Neutrophil (primary cell): ENCODE data around the gene PIGS.

Source experiments
- H3K27ac ChIP-seq: fragments of 200-600 bp; sonication (generic); 2 replicates; pipeline ENCODE4 v1.5.1; 2016; ENCODE audit warnings: mild to moderate bottlenecking, moderate library complexity
- H3K27me3 ChIP-seq: fragments of 200-600 bp; sonication (generic); 2 replicates; pipeline ENCODE4 v1.6.0; 2016; ENCODE audit warnings: mild to moderate bottlenecking
- H3K36me3 ChIP-seq: fragments of 200-600 bp; sonication (generic); 2 replicates; pipeline ENCODE4 v1.5.1; 2017
- H3K4me1 ChIP-seq, 2 experiments: fragments of 200-600 bp in 1 of 2; sonication (generic) in 1 of 2; 1 replicate in 1 of 2; 2 replicates in 1 of 2; pipeline versions ENCODE4 v1.5.1 to v1.6.1; 2013 to 2016; ENCODE audit warnings: low read depth in 1 of 2, low read length in 1 of 2, mild to moderate bottlenecking in 1 of 2, moderate library complexity in 1 of 2; ENCODE audit not compliant: control insufficient read depth in 1 of 2, insufficient read depth in 1 of 2
- H3K4me3 ChIP-seq, 2 experiments: fragments of 200-600 bp in 1 of 2; sonication (generic) in 1 of 2; 1 replicate in 1 of 2; 2 replicates in 1 of 2; pipeline ENCODE4 v1.5.1; 2013 to 2016; ENCODE audit warnings: low read depth in 1 of 2, low read length in 1 of 2, mild to moderate bottlenecking in 1 of 2, moderate library complexity in 1 of 2
- H3K9me3 ChIP-seq: fragments of 200-600 bp; sonication (generic); 2 replicates; pipeline ENCODE4 v1.5.1; 2016
- TF ChIP-seq, protein P1 (sequence below): fragments of 200-600 bp; sonication (generic); IDR thresholded peaks from 2 replicates; pipeline ENCODE4 v1.5.1; 2016; ENCODE audit warnings: antibody characterized with exemption

The PIGS gene

DNA sequence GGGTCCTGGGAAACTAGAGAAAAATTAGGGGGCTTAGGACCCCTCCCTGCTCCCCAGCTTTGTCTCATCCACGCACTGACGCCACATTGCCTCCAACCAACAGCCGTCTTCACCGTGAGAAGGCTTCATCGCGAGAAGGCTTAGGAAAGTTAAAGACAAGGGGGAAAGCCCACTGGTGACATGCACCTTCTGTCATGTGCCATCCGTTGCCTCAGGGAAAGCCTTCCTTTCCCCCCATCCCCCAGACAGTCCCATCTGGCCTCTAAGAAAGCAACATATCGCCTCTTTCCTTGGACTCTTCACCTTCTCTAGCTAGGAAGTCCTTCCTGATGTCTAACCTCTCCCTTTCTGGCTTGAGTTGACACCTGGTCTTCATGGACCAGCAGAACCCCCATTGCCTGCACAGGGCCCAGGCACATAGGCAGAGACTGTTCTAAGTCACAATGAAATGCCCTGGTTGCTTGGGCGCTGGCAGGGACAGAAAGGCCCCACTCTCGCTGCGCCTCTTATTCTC, 63.1 kb downstream of the PIGS start:
- H3K9me3 ChIP-seq, result no peaks in the 10 kb centered on the region
- TF ChIP-seq, protein P1, sequence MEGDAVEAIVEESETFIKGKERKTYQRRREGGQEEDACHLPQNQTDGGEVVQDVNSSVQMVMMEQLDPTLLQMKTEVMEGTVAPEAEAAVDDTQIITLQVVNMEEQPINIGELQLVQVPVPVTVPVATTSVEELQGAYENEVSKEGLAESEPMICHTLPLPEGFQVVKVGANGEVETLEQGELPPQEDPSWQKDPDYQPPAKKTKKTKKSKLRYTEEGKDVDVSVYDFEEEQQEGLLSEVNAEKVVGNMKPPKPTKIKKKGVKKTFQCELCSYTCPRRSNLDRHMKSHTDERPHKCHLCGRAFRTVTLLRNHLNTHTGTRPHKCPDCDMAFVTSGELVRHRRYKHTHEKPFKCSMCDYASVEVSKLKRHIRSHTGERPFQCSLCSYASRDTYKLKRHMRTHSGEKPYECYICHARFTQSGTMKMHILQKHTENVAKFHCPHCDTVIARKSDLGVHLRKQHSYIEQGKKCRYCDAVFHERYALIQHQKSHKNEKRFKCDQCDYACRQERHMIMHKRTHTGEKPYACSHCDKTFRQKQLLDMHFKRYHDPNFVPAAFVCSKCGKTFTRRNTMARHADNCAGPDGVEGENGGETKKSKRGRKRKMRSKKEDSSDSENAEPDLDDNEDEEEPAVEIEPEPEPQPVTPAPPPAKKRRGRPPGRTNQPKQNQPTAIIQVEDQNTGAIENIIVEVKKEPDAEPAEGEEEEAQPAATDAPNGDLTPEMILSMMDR, result no peak
- no peaks in the 10 kb centered on the region for H3K4me1 ChIP-seq
- no peak overlapping the region for H3K4me3 ChIP-seq
- no peaks in the 10 kb centered on the region for H3K36me3 ChIP-seq
- H3K27me3 ChIP-seq, result peaks cover 19% of the 10 kb centered on the region
- H3K27ac ChIP-seq, result no peak overlapping the region

DNA sequence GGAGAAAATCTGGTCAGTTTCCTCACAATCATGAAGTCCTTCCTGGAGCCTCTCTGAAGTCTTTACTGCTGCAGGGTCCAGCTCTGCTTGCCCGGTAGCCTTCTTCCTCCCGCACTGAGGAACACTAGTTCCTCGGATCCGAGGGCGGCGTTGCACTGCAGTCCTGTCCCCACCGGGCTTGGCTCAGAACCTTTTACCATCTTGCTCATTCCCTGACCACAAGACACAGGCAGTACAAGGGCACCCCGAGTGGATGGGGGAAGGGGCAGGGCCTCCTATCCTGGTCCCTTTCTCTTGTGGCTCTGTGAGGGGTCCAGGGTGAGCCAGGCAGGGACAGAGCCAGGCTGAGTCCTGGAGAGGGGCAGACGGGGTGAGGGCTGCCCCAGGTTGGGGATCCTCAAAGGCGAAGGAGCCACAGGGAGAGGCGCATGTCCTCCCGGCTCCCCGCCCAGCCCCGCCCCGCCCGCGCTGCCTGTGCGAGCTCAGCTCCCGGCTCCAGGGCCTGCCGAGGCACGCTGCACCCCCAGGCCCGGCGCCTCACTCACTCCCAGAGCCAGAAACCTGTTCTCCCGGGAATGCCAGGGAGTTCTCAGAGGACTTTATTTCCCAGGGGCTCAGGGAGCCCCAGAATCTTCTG, 63.6 kb downstream of the PIGS start:
- Histone ChIP-seq H3K4me1 (no peaks in the 10 kb centered on the region), H3K27ac (no peak overlapping the region), H3K36me3 (no peaks in the 10 kb centered on the region), H3K9me3 (no peaks in the 10 kb centered on the region), H3K27me3 (peaks cover 19% of the 10 kb centered on the region), H3K4me3 (no peak overlapping the region)
- TF ChIP-seq, protein P1, result no peak

- Histone ChIP-seq H3K36me3 (no peaks in the 10 kb centered on the region), H3K27ac (no peak overlapping the region), H3K27me3 (peaks cover 19% of the 10 kb centered on the region), H3K4me1 (no peaks in the 10 kb centered on the region), H3K9me3 (no peaks in the 10 kb centered on the region), H3K4me3 (no peak overlapping the region)
- TF ChIP-seq, protein P1, result no peak
These were observed 64.4 kb downstream of the PIGS start for GRCh38 chr17:28506763-28507487.

DNA sequence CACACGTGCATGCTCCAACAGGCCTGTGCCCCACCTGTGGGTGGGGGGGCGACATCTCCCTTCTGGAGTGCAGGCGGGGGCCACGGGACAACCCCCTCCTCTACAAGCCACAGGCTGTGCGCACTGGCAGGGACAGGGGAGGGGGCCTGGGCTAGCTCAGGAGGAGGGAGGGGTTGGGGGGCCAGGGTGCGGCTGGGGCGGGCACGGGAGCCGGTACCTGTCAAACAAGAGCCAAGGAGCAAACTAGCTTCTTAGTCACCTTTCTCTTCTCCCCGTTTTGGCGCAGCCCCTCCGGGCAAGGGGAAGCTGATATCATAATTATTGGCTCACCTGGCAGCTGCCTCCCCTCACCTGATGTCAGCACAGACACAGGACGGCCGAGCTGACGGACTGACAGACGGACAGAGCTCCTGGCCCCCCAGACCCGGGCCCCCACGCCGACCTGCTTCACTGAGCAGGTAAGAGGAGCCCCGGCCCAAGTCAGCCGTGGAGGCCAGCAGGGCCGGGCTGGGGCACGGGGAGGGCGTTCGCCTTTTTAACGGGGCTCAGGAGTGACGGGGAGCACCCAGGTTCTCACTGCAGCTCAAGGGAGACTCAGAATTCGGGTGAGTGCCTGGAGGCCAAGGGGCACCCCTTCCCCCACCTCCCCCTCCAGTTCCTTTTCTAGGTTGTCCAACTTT, 65.2 kb downstream of the PIGS start, which contains the start of gene FOXN1:
Gene FOXN1, plus strand, starts transcription at position 363 of the 680 bp plus-strand sequence. CDS start 17,622 bp downstream, outside the sequence.
- TF ChIP-seq, protein P1, result no peak
- Histone ChIP-seq H3K9me3 (no peaks in the 10 kb centered on the region), H3K27me3 (peaks cover 19% of the 10 kb centered on the region), H3K4me3 (no peak within 1 kb of the TSS), H3K4me1 (no peaks in the 10 kb centered on the region), H3K27ac (no peak within 1 kb of the TSS), H3K36me3 (no peaks in the 10 kb centered on the region)

DNA sequence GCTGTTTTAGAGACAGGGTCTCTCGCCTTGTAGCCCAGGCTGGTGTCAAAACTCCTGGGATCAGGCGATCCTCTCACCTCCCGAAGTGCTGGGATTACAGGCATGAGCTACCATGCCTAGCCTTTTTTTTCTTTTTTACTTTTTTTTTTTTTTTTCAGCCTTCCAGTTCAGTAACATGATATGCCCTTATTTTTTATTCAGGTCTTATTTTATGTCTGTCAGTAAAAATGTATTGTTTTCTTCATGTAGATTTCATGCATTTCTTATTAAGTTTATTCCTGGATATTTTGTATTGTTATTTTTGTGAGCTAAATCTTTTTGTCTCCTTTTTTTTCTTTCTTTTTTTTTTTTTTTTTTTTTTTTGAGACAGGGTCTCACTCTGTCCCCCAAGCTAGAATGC, 67.9 kb downstream of the PIGS start:
- H3K4me3 ChIP-seq, result no peak overlapping the region
- no peaks in the 10 kb centered on the region for H3K4me1 ChIP-seq
- no peaks in the 10 kb centered on the region for H3K36me3 ChIP-seq
- peaks cover 13% of the 10 kb centered on the region for H3K27me3 ChIP-seq
- H3K9me3 ChIP-seq, result no peaks in the 10 kb centered on the region
- TF ChIP-seq, protein P1, result no peak
- H3K27ac ChIP-seq, result no peak overlapping the region
